Esophagus squamous epithelium (tissue), 4 donors: ENCODE measurements around the gene MAPK12.

ENCODE experiments used
- CTCF ChIP-seq, 6 experiments: fragments of 450-650 bp in 4 of 6; fragments of 200-600 bp in 2 of 6; sonication (generic) in 2 of 6; IDR thresholded peaks; one replicate each; pipeline ENCODE4 v1.5.1; 2016 to 2019; ENCODE audit warnings: antibody characterized with exemption in 6 of 6, mild to moderate bottlenecking in 4 of 6, moderate library complexity in 4 of 6
- POLR2A ChIP-seq, 4 donors: fragments of 450-650 bp; IDR thresholded peaks; one replicate each; pipeline ENCODE4 v1.6.1; 2017; ENCODE audit warnings: antibody characterized with exemption in 4 of 4, mild to moderate bottlenecking in 4 of 4, moderate library complexity in 3 of 4

- TF ChIP-seq CTCF (IDR thresholded peaks at IDR 0.05) (no peak), POLR2A (IDR thresholded peaks at IDR 0.05) (no peak)
These were observed 1.0 kb upstream of the MAPK12 start for GRCh38 chr22:50262460-50262911.
